ENCODE data around the gene C19orf12.

DNA sequence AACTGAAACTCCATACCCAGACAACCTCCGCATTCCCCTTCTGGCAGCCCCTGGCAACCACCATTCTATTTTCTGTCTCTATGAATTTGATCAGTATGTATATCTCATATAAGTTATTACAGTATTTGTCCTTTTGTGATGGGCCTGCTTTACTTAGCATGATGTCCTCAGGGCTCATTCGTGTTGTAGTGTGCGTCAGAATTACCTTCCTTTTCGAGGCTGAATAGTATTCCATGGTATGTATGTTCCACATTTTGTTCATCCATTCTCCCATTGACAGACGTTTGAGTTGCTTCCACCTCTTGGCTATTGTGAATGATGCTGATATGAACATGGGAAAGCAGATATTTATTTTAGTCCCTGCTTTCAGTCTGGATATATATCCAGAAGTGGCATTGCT lies 44.8 kb downstream of the C19orf12 start:
- TF ChIP-seq EZH2 (IDR thresholded peaks at IDR 0.05; ENCODE audit: borderline replicate concordance, low read depth, low read length, severe bottlenecking) (no peak), CTCF (IDR thresholded peaks at IDR 0.05; ENCODE audit: borderline replicate concordance, extremely low read depth, low read length, poor library complexity, severe bottlenecking) (no peak)

Data from DND-41 (cell line).